Neuron (in vitro differentiated cells): ENCODE data around the gene DSG3.
"Not testable (repeated sequence)": the region's sequence is repeated elsewhere in the genome, so short reads cannot be mapped to it uniquely, and the experiment has no call there.

ENCODE experiments used
- H2AFZ ChIP-seq: one replicate; pipeline ENCODE4 v1.6.1; 2013; ENCODE audit warnings: low read depth, mild to moderate bottlenecking, inconsistent platforms, low read length, moderate library complexity
- H3K27me3 ChIP-seq: one replicate; pipeline ENCODE4 v1.6.1; 2013; ENCODE audit warnings: low read length; ENCODE audit not compliant: insufficient read depth
- H3K36me3 ChIP-seq: one replicate; pipeline ENCODE4 v1.6.1; 2013; ENCODE audit warnings: low read length; ENCODE audit not compliant: insufficient read depth
- H3K4me1 ChIP-seq: one replicate; pipeline ENCODE4 v1.6.1; 2013; ENCODE audit warnings: low read length; ENCODE audit not compliant: insufficient read depth
- H3K4me3 ChIP-seq: 2 replicates; pipeline ENCODE4 v1.5.1; 2013; ENCODE audit warnings: mild to moderate bottlenecking, low read length, moderate library complexity
- H3K9me3 ChIP-seq: one replicate; pipeline ENCODE4 v1.6.1; 2013; ENCODE audit warnings: low read length

DSG3 gene

GRCh38 chr18:31503011-31503410, 55.5 kb downstream of the DSG3 start:
- Histone ChIP-seq H3K4me1 (peaks cover 8% of the 10 kb centered on the region), H3K36me3 (no peaks in the 10 kb centered on the region), H3K4me3 (no peak overlapping the region), H3K27me3 (peaks cover 21% of the 10 kb centered on the region), H2AFZ (no peak overlapping the region), H3K9me3 (no peaks in the 10 kb centered on the region)

DNA sequence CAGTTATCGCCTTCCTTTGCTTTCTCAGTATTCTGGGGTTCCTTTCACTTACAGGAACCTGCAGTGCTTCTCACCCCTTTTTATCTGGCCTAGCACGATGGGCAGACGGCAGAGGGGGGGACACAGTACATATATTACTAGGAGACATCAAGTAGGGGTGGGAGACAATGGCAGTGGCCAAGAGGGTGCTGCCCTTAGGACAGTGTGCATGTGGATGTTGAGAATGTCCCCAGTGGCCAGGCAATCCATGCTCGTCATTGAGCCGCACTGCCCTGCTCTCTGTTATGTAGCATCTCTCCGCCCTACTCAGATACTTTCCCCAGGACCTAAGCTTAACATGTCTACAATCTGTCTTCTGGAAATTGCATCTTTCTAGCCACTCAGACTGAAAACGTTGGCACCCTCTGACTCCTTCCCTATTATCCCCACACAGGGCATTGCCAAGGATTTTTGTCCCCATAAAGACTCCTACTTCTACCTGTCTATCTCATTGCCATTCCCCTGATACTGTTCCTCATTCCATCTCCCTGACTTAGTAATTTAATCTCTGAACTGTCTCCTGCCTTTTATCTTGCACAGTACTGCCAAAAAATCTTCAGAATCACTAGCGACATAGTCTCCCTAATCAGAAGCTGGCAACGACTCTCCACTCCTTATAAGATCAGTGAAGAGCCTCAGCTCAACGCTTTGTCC, 57.1 kb downstream of the DSG3 start:
- Histone ChIP-seq H3K4me1 (no peaks in the 10 kb centered on the region), H3K36me3 (no peaks in the 10 kb centered on the region), H3K9me3 (no peaks in the 10 kb centered on the region), H3K27me3 (peaks cover 10% of the 10 kb centered on the region), H3K4me3 (no peak overlapping the region), H2AFZ (no peak overlapping the region)

GRCh38 chr18:31505156-31505555, 57.6 kb downstream of the DSG3 start:
- H3K9me3 ChIP-seq, result no peaks in the 10 kb centered on the region
- H2AFZ ChIP-seq, result no peak overlapping the region
- no peaks in the 10 kb centered on the region for H3K4me1 ChIP-seq
- H3K4me3 ChIP-seq, result no peak overlapping the region
- peaks cover 7% of the 10 kb centered on the region for H3K27me3 ChIP-seq
- H3K36me3 ChIP-seq, result no peaks in the 10 kb centered on the region

DNA sequence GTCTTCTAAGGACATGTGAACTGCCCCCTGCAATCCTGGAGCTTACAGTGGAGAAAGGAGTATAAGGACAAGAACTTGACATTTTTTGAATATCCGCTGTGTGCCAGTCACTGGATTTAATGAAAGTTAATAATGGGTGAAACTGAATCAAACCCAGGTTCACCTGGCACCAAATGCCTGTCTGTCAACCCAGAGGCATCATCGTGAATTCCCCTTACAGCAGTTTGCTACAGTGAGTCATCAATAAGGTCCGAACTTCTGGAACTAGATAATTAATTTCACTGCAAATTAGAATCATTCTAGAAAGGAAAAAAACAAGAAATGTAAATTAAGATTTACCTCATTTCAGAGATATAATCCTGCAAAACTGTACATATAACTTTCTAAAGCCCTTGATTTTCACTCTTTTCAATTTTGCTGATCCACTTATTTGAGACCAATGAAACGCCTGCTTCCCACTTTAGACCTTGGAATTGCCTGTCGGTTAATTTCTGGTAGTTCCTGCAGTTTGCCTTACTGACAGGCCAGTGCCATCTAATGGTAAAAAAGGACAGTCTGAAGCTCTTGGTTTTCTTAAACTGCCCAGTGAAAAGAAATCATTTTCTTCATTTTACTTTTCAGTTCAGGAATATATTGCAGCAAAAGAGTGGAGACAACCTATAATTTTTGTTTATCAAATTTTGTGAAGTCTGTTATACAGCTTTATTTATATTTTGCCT, 58.6 kb downstream of the DSG3 start:
- Histone ChIP-seq H3K9me3 (no peaks in the 10 kb centered on the region), H3K4me3 (no peak overlapping the region), H3K27me3 (peaks cover 5% of the 10 kb centered on the region), H3K4me1 (no peaks in the 10 kb centered on the region), H2AFZ (no peak overlapping the region), H3K36me3 (no peaks in the 10 kb centered on the region)

- not testable (repeated sequence) for H3K9me3 ChIP-seq, H3K27me3 ChIP-seq, H3K36me3 ChIP-seq, H3K4me1 ChIP-seq, H2AFZ ChIP-seq, H3K4me3 ChIP-seq
These were observed 59.6 kb downstream of the DSG3 start for GRCh38 chr18:31507124-31507523.

DNA sequence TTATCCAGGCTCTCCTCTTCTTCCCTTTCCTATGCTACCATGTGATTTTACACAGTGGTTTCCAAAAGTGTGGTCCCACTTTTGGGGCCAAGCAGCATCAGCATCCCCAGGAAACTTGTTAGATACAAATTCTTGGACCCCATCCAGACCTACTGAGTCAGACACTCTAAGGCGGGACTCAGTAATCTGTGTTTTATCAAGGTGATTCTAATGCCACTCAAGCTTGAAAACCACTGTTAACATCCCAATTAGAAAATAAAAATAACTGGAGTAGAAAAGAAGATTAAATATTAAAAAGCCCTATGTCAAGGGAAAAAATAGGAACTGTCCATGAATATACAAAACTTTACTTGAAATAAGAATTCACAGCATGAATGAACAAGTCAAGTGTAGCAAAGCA, 61.2 kb downstream of the DSG3 start:
- Histone ChIP-seq H3K27me3 (peaks cover 5% of the 10 kb centered on the region), H3K4me1 (no peaks in the 10 kb centered on the region), H3K4me3 (no peak overlapping the region)

DNA sequence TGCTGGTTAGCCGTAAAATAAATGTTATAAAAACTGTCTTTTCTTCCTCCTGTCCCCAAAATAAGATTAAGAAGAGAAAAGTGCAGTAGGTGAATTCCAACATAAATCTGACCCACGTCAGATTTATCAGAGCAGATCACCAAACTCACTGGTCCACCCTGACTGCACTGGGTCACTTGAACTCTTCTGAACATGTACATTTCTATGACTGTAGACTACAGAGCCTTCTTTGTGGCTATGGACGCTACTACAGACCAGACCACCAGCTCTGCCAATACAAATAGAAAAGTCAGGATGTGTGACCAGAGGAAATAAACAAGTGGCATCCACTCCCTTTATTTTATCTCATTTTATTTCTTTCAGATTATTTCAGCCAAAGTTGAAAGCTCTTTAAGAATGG, 62.0 kb downstream of the DSG3 start:
- Histone ChIP-seq H3K9me3 (no peaks in the 10 kb centered on the region), H3K36me3 (no peaks in the 10 kb centered on the region), H3K27me3 (peaks cover 2% of the 10 kb centered on the region), H3K4me1 (no peaks in the 10 kb centered on the region), H3K4me3 (no peak overlapping the region), H2AFZ (no peak overlapping the region)

More for the DNA sequence above, 61.2 kb downstream of the DSG3 start:
- H3K36me3 ChIP-seq, result no peaks in the 10 kb centered on the region
- H3K9me3 ChIP-seq, result no peaks in the 10 kb centered on the region
- no peak overlapping the region for H2AFZ ChIP-seq

- Histone ChIP-seq H2AFZ (no peak overlapping the region), H3K4me1 (no peaks in the 10 kb centered on the region), H3K9me3 (no peaks in the 10 kb centered on the region), H3K4me3 (no peak overlapping the region), H3K36me3 (no peaks in the 10 kb centered on the region), H3K27me3 (peaks cover 2% of the 10 kb centered on the region)
These were observed 62.8 kb downstream of the DSG3 start for GRCh38 chr18:31510319-31510718.

GRCh38 chr18:31511098-31511497, 63.6 kb downstream of the DSG3 start:
- Histone ChIP-seq H3K36me3 (no peaks in the 10 kb centered on the region), H2AFZ (no peak overlapping the region), H3K4me3 (no peak overlapping the region), H3K4me1 (no peaks in the 10 kb centered on the region), H3K27me3 (peaks cover 2% of the 10 kb centered on the region), H3K9me3 (no peaks in the 10 kb centered on the region)

- H3K27me3 ChIP-seq, result peaks cover 2% of the 10 kb centered on the region
- peaks cover 4% of the 10 kb centered on the region for H3K4me1 ChIP-seq
- no peaks in the 10 kb centered on the region for H3K36me3 ChIP-seq
- no peak overlapping the region for H2AFZ ChIP-seq
- H3K9me3 ChIP-seq, result no peaks in the 10 kb centered on the region
- H3K4me3 ChIP-seq, result no peak overlapping the region
These were observed 64.7 kb downstream of the DSG3 start for GRCh38 chr18:31512203-31512764.

- Histone ChIP-seq H3K27me3 (peaks cover 2% of the 10 kb centered on the region), H3K36me3 (no peaks in the 10 kb centered on the region), H2AFZ (no peak overlapping the region), H3K4me1 (peaks cover 4% of the 10 kb centered on the region), H3K9me3 (no peaks in the 10 kb centered on the region), H3K4me3 (no peak overlapping the region)
These were observed 65.8 kb downstream of the DSG3 start for GRCh38 chr18:31513189-31513935.

DNA sequence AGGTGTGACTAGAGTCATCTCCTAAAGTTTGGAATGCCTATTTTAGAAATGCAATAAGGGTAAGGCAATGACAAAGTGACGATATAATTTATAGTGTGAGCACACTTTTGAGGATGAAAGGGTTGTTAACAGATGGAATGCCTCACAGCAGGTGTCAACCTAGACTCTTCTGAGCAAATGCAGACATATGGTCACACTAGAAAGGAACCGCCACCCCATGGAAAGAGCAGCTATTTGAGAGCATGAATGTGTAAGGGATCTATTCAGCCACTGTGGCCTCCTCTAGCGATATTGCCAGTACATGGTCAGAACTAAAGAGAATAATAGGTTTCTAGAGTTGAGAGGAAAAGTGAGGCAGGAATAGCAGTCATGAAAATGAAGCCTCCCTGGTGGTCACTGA, 68.9 kb downstream of the DSG3 start:
- Histone ChIP-seq H3K27me3 (no peaks in the 10 kb centered on the region), H3K4me3 (no peak overlapping the region), H2AFZ (no peak overlapping the region), H3K4me1 (peaks cover 4% of the 10 kb centered on the region), H3K36me3 (no peaks in the 10 kb centered on the region), H3K9me3 (no peaks in the 10 kb centered on the region)

DNA sequence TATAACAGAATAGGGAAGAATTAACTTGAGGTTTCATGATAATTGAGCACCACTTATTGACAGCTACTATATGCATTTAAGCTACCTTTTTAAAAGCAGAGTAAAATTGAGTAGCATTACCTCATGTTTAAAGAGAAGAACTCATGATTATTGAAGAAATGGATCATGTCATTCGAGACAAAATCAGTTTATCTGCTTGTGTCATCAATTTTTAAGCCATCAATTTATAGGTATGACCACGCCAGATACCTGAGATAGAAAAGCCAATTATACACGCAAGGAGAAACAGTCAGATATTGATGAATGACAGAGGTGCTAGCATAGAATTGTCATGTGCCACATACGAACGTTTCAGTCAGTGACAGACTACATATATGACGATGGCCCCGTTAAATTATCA, 78.8 kb downstream of the DSG3 start:
- H2AFZ ChIP-seq, result no peak overlapping the region
- no peaks in the 10 kb centered on the region for H3K36me3 ChIP-seq
- H3K4me1 ChIP-seq, result no peaks in the 10 kb centered on the region
- H3K4me3 ChIP-seq, result no peak overlapping the region
- no peaks in the 10 kb centered on the region for H3K9me3 ChIP-seq
- no peaks in the 10 kb centered on the region for H3K27me3 ChIP-seq
